A549 (cell line): ENCODE measurements around the gene ITGA11.
A peak's percentile ranks its signal among the peaks of the same experiment; 100 is the strongest.

ENCODE experiments used
- RFX5 ChIP-seq: fragments of 450-650 bp; IDR thresholded peaks from 2 replicates; pipeline ENCODE4 v1.7.1; 2014; ENCODE audit warnings: antibody characterized with exemption, mild to moderate bottlenecking, moderate library complexity
- SREBF2 ChIP-seq: fragments of 450-650 bp; IDR thresholded peaks from 2 replicates; pipeline ENCODE4 v1.6.1; 2014; ENCODE audit warnings: mild to moderate bottlenecking, moderate library complexity
- TF ChIP-seq, protein P1 (sequence below): fragments of >200 bp; sonication (Bioruptor Twin); formaldehyde crosslinking; IDR thresholded peaks from 3 replicates; pipeline ENCODE4 v1.5.1; 2016

DNA sequence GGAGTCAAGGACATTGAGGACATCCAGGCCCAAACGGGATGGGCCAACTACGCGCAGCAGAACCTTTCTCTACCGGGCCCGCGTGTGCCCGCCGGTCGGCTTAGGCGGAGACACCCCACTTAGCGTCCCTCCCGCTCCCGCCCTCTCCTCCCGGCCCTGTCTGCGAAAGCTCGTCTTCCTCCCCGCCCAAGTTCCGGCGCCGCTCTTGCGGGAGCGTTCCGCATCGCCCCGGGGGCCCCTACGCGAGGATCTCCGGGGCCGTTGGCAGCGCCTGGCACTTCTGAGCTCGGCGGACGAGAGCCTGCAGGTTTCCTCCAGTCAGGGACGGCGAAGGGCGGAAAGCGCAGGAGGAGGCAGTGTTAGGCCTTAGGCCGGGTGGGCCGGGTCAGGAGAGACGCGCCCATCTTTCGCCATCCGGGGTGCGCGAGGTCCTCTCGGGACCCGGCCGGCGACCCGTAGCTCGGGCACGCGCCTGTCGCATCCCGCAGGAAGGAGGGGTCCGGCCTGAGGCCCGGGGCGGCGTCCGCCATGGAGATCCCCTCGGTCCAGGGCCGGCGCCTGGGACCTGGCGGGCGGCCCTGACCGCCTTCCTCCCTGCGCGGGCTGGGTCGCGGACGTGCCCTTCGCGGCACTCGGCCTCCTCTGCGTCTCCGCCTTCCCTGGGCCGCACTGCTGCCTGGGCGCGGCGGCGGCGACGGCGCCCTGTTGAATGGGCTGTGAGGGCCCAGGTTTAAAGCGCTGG lies 154.2 kb downstream of the ITGA11 start, which contains the start of gene FEM1B:
- TF ChIP-seq SREBF2 (no peak), RFX5 (no peak)
- TF ChIP-seq, protein P1, sequence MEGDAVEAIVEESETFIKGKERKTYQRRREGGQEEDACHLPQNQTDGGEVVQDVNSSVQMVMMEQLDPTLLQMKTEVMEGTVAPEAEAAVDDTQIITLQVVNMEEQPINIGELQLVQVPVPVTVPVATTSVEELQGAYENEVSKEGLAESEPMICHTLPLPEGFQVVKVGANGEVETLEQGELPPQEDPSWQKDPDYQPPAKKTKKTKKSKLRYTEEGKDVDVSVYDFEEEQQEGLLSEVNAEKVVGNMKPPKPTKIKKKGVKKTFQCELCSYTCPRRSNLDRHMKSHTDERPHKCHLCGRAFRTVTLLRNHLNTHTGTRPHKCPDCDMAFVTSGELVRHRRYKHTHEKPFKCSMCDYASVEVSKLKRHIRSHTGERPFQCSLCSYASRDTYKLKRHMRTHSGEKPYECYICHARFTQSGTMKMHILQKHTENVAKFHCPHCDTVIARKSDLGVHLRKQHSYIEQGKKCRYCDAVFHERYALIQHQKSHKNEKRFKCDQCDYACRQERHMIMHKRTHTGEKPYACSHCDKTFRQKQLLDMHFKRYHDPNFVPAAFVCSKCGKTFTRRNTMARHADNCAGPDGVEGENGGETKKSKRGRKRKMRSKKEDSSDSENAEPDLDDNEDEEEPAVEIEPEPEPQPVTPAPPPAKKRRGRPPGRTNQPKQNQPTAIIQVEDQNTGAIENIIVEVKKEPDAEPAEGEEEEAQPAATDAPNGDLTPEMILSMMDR, result peak; percentile 37; the same call in 2 of the 3 replicates
